ENCODE measurements around the gene BBOX1. TPM values are rescaled to one million over a fixed set of nuclear protein-coding genes. Genes with fewer than 3 reads are reported as not detected.

The BBOX1 gene
- total and polyA plus RNA-seq, 2 of the 4 experiments (the other 2 are of a cell fraction) = not detected

GRCh38 chr11:26993965-26994457, 46.6 kb upstream of the BBOX1 start, which contains the start of gene FIBIN:
TSS of gene FIBIN (plus strand) at chr11:26994112. CDS start at chr11:26994527, 415 bp downstream.
- ATAC-seq (ENCODE audit: low read depth) (peak; percentile 56), DNase-seq (peak; percentile 70)
- Histone ChIP-seq H3K4me3 (ENCODE audit: insufficient read depth, low read depth, low read length) (peak within 1 kb of the TSS; percentile 78), H3K79me1 (ENCODE audit: low read depth in 1 of 2, low read length in 2 of 2) (peaks cover 3 to 8% of the 10 kb centered on the region in 2 experiments; a peak in 3 of 4 replicates), H3K9ac (ENCODE audit: low read depth, low read length) (peak within 1 kb of the TSS; percentile 71), H2BK15ac (ENCODE audit: low read depth, low read length) (peak within 1 kb of the TSS; percentile 57; the same call in 2 of the 3 replicates), H3K9me3 (ENCODE audit: control insufficient read depth, insufficient read depth, low read length) (no peaks in the 10 kb centered on the region), H4K91ac (ENCODE audit: insufficient read depth, low read depth, low read length) (peak within 1 kb of the TSS; percentile 71), H2AK5ac (ENCODE audit: low read depth, low read length) (peak within 1 kb of the TSS; percentile 68), H2BK5ac (ENCODE audit: low read depth, low read length, poor library complexity, severe bottlenecking) (peak within 1 kb of the TSS; percentile 86), H2BK20ac (ENCODE audit: low read depth, low read length) (peak within 1 kb of the TSS; percentile 85), H2BK120ac (ENCODE audit: low read depth, low read length) (peak within 1 kb of the TSS; percentile 78), H3K23ac (ENCODE audit: low read depth, low read length) (peak within 1 kb of the TSS; percentile 81), H3K9me1 (ENCODE audit: insufficient read depth, low read length) (peaks cover 2% of the 10 kb centered on the region; the same call in 1 of the 2 replicates), H3K56ac (ENCODE audit: extremely low read depth, insufficient read depth, low read length) (peak within 1 kb of the TSS; percentile 65; the same call in 1 of the 2 replicates), H4K8ac (ENCODE audit: low read depth in 2 of 2, low read length in 2 of 2) (peak within 1 kb of the TSS in 1 of 2 experiments; percentile 79; a peak in 3 of 4 replicates), H3K36me3 (ENCODE audit: control insufficient read depth, insufficient read depth, low read length) (no peaks in the 10 kb centered on the region), H2AK9ac (replicated peaks; ENCODE audit: low read depth, low read length, poor library complexity) (peak within 1 kb of the TSS; percentile 73), H3K4me1 (ENCODE audit: control insufficient read depth, insufficient read depth, low read length) (peaks cover 11% of the 10 kb centered on the region), H2AFZ (replicated peaks; ENCODE audit: low read length, poor library complexity) (peak within 1 kb of the TSS; percentile 94), H3K4me2 (ENCODE audit: low read depth, low read length) (peak within 1 kb of the TSS; percentile 78), H3K18ac (ENCODE audit: low read depth, low read length) (peak within 1 kb of the TSS; percentile 75), H3K27ac (ENCODE audit: insufficient read depth, low read length) (peak within 1 kb of the TSS; percentile 95), H4K20me1 (ENCODE audit: insufficient read depth, low read length) (no peaks in the 10 kb centered on the region), H3K4ac (ENCODE audit: low read depth, low read length) (peak within 1 kb of the TSS; percentile 86), H3K27me3 (ENCODE audit: control insufficient read depth, insufficient read depth, low read length) (no peaks in the 10 kb centered on the region), H3K14ac (replicated peaks; ENCODE audit: low read depth, low read length) (peak within 1 kb of the TSS; percentile 89), H4K5ac (ENCODE audit: low read depth, low read length) (peak within 1 kb of the TSS; percentile 78)
- no TSS peak for BruUV-seq (replicated peaks)
- ChIA-PET CTCF (interaction anchor here (1.0 kb wide), 1 partner anchor 165 kb away, joined by 3 read pairs; no protein-coding TSS in a partner anchor), POLR2A (ENCODE audit: unreplicated experiment) (no interaction called here)
- intact Hi-C loops (cut with micrococcal nuclease) (loop anchor here (1.0 to 5.0 kb wide), 3 partner anchors 164 to 240 kb away; no protein-coding TSS in a partner anchor), dilution Hi-C loops (cut with HindIII; ENCODE audit: low sequenced_read_pairs, unreplicated experiment) (no loop called here), in situ Hi-C loops (cut with MboI; ENCODE audit: low sequenced_read_pairs) (no loop called here)
- TF ChIP-seq CEBPB (IDR thresholded peaks at IDR 0.05; ENCODE audit: low read depth, low read length) = peak; percentile 43; the same call in 1 of the 2 replicates
- TF ChIP-seq MAZ (IDR thresholded peaks at IDR 0.05; ENCODE audit: borderline replicate concordance, low read depth, low read length) = no peak
- no peak for TF ChIP-seq ELK1 (IDR thresholded peaks at IDR 0.05; ENCODE audit: borderline replicate concordance, low read depth, low read length)
- WGBS, 2 experiments (ENCODE audit: extremely low coverage in 2 of 2, insufficient read length in 1 of 2) = 0% methylated on average over 9 of the region's 22 CpGs; no CpG with 5 or more reads in 1 of the 2 experiments

All from IMR-90 (cell line).